ENCODE results near the gene ADARB1. TPM values are rescaled to one million over a fixed set of nuclear protein-coding genes. Genes with fewer than 3 reads are reported as not detected.
"Not testable (repeated sequence)": the region's sequence is repeated elsewhere in the genome, so short reads cannot be mapped to it uniquely, and the experiment has no call there.

ADARB1 gene
- polyA plus RNA-seq, 3 donors from 2014 or later = 3.0 to 4.5 (median 3.4) TPM

- Mint-ChIP-seq H3K4me3 (peak overlapping the region in 1 of 5 donors; percentile 16), H3K9me3 (no peaks in the 10 kb centered on the region), H3K27me3 (ENCODE audit: low read depth in 3 of 3) (peaks cover 0 to 4% (median 0%) of the 10 kb centered on the region in 3 donors), H3K27ac (peak overlapping the region in 2 of 6 donors; percentile 5 to 72), H3K36me3 (no peaks in the 10 kb centered on the region), H3K4me1 (peaks cover 5 to 13% of the 10 kb centered on the region in 2 donors)
- DNase-seq = no peak
These were observed 58.6 kb downstream of the ADARB1 start for GRCh38 chr21:45132841-45133573.

- H3K9me3 Mint-ChIP-seq; H3K4me3 Mint-ChIP-seq; H3K4me1 Mint-ChIP-seq; H3K36me3 Mint-ChIP-seq; DNase-seq; H3K27me3 Mint-ChIP-seq (ENCODE audit: low read depth in 3 of 3): not testable (repeated sequence)
- H3K27ac Mint-ChIP-seq = peak overlapping the region in 1 of 6 donors; percentile 5
These were observed 59.3 kb downstream of the ADARB1 start for GRCh38 chr21:45133574-45134278.

GRCh38 chr21:45134279-45135076, 60.1 kb downstream of the ADARB1 start:
- Mint-ChIP-seq H3K27me3 (ENCODE audit: low read depth in 3 of 3) (peaks cover 0 to 1% (median 0%) of the 10 kb centered on the region in 3 donors), H3K27ac (no peak overlapping the region), H3K36me3 (no peaks in the 10 kb centered on the region), H3K9me3 (no peaks in the 10 kb centered on the region), H3K4me1 (peaks cover 0 to 6% of the 10 kb centered on the region in 2 donors), H3K4me3 (no peak overlapping the region)
- no peak for DNase-seq

- DNase-seq = no peak
- no peak overlapping the region for H3K27ac Mint-ChIP-seq
- H3K4me1 Mint-ChIP-seq = peaks cover 0 to 6% of the 10 kb centered on the region in 2 donors
These were observed 60.7 kb downstream of the ADARB1 start for GRCh38 chr21:45135122-45135521.

GRCh38 chr21:45135868-45136267, 61.5 kb downstream of the ADARB1 start:
- Mint-ChIP-seq H3K27ac (no peak overlapping the region), H3K4me3 (no peak overlapping the region), H3K36me3 (no peaks in the 10 kb centered on the region), H3K9me3 (no peaks in the 10 kb centered on the region), H3K4me1 (peaks cover 2 to 12% of the 10 kb centered on the region in 2 donors), H3K27me3 (ENCODE audit: low read depth in 3 of 3) (peaks cover 0 to 2% (median 1%) of the 10 kb centered on the region in 3 donors)
- no peak for DNase-seq

More at GRCh38 chr21:45135122-45135521, 60.7 kb downstream of the ADARB1 start:
- Mint-ChIP-seq H3K36me3 (no peaks in the 10 kb centered on the region), H3K9me3 (no peaks in the 10 kb centered on the region), H3K27me3 (ENCODE audit: low read depth in 3 of 3) (peaks cover 0 to 1% (median 0%) of the 10 kb centered on the region in 3 donors), H3K4me3 (no peak overlapping the region)

- peaks cover 2 to 12% of the 10 kb centered on the region in 2 donors for H3K4me1 Mint-ChIP-seq
- no peaks in the 10 kb centered on the region for H3K9me3 Mint-ChIP-seq
- no peak for DNase-seq
- H3K27me3 Mint-ChIP-seq (ENCODE audit: low read depth in 3 of 3) = peaks cover 0 to 2% (median 0%) of the 10 kb centered on the region in 3 donors
- no peaks in the 10 kb centered on the region for H3K36me3 Mint-ChIP-seq
- no peak overlapping the region for H3K27ac Mint-ChIP-seq
- H3K4me3 Mint-ChIP-seq = no peak overlapping the region
These were observed 62.1 kb downstream of the ADARB1 start for GRCh38 chr21:45136500-45136899.

- peak; percentile 30 to 33 (median 32) for DNase-seq
- Mint-ChIP-seq H3K4me3 (no peak overlapping the region), H3K27me3 (ENCODE audit: low read depth in 3 of 3) (peaks cover 0 to 2% (median 0%) of the 10 kb centered on the region in 3 donors), H3K36me3 (no peaks in the 10 kb centered on the region), H3K27ac (no peak overlapping the region), H3K4me1 (peaks cover 2 to 12% of the 10 kb centered on the region in 2 donors), H3K9me3 (no peaks in the 10 kb centered on the region)
These were observed 62.7 kb downstream of the ADARB1 start for GRCh38 chr21:45136927-45137611.

GRCh38 chr21:45137612-45137937, 63.2 kb downstream of the ADARB1 start:
- H3K36me3 Mint-ChIP-seq = no peaks in the 10 kb centered on the region
- DNase-seq = no peak
- H3K27ac Mint-ChIP-seq = no peak overlapping the region
- peaks cover 2 to 10% of the 10 kb centered on the region in 2 donors for H3K4me1 Mint-ChIP-seq
- H3K27me3 Mint-ChIP-seq (ENCODE audit: low read depth in 3 of 3) = peaks cover 0 to 2% (median 0%) of the 10 kb centered on the region in 3 donors
- no peak overlapping the region for H3K4me3 Mint-ChIP-seq
- H3K9me3 Mint-ChIP-seq = no peaks in the 10 kb centered on the region

- Mint-ChIP-seq H3K27me3 (ENCODE audit: low read depth in 3 of 3) (peaks cover 0 to 2% (median 0%) of the 10 kb centered on the region in 3 donors), H3K27ac (no peak overlapping the region), H3K4me1 (peaks cover 2 to 6% of the 10 kb centered on the region in 2 donors), H3K36me3 (peaks cover 0 to 5% (median 3%) of the 10 kb centered on the region in 3 donors), H3K4me3 (no peak overlapping the region), H3K9me3 (no peaks in the 10 kb centered on the region)
- DNase-seq = peak; percentile 46 to 56 (median 53)
These were observed 64.0 kb downstream of the ADARB1 start for GRCh38 chr21:45138199-45139002.

GRCh38 chr21:45139003-45139360, 64.6 kb downstream of the ADARB1 start:
- DNase-seq; H3K27me3 Mint-ChIP-seq (ENCODE audit: low read depth in 3 of 3); H3K36me3 Mint-ChIP-seq; H3K27ac Mint-ChIP-seq; H3K4me1 Mint-ChIP-seq; H3K4me3 Mint-ChIP-seq; H3K9me3 Mint-ChIP-seq: not testable (repeated sequence)

- Mint-ChIP-seq H3K4me3 (no peak overlapping the region), H3K27me3 (ENCODE audit: low read depth in 3 of 3) (peaks cover 0 to 2% (median 0%) of the 10 kb centered on the region in 3 donors), H3K4me1 (peaks cover 2 to 6% of the 10 kb centered on the region in 2 donors), H3K9me3 (no peaks in the 10 kb centered on the region), H3K27ac (no peak overlapping the region), H3K36me3 (peaks cover 0 to 6% (median 5%) of the 10 kb centered on the region in 3 donors)
- DNase-seq = no peak
These were observed 65.1 kb downstream of the ADARB1 start for GRCh38 chr21:45139473-45139872.

- DNase-seq = peak; percentile 64 to 74 (median 71)
- peaks cover 0 to 6% (median 5%) of the 10 kb centered on the region in 3 donors for H3K36me3 Mint-ChIP-seq
- no peak overlapping the region for H3K4me3 Mint-ChIP-seq
- peaks cover 0 to 2% (median 0%) of the 10 kb centered on the region in 3 donors for H3K27me3 Mint-ChIP-seq (ENCODE audit: low read depth in 3 of 3)
- H3K9me3 Mint-ChIP-seq = no peaks in the 10 kb centered on the region
- peaks cover 2 to 6% of the 10 kb centered on the region in 2 donors for H3K4me1 Mint-ChIP-seq
- peak overlapping the region in 1 of 6 donors; percentile 2 for H3K27ac Mint-ChIP-seq
These were observed 66.1 kb downstream of the ADARB1 start for GRCh38 chr21:45140346-45140940.

Data from immature natural killer cell (primary cell).